ENCODE results near the gene ETNK2. TPM values are rescaled to one million over a fixed set of nuclear protein-coding genes. Genes with fewer than 3 reads are reported as not detected.

ETNK2 gene
- polyA plus RNA-seq, 3 donors, result not detected

DNA sequence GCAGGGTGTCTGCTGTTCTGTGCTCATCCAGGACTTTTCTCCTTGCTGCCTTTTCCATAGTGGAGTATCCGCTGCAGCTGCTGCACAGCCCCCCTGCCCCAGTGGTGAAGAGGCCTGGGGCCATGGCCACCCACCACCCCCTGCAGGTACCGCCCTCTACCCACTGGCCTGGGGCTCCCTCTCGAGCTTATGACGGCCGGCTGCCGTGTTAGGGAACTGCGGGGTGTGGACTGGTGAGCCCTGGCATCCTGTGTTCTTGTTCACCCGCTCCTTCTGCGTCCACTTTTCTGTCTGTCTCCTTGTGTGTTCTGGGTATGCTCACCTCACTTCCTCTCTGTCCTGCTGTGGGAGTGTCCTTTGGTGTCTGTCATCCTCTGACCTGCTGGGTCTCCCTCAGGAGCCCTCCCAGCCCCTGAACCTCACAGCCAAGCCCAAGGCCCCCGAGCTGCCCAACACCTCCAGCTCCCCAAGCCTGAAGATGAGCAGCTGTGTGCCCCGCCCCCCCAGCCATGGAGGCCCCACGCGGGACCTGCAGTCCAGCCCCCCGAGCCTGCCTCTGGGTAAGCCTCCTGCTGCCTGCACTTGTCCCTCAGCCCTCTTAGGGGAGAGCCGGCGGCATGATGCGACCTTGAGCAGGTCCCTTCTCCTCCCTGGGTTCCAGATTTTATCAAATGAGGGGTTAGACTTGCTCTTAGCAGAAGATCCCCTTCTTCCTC lies 29.8 kb downstream of the ETNK2 start:
- Histone ChIP-seq H3K4me3 (replicated peaks in 1 of 3; ENCODE audit: low read depth in 2 of 3, low read length in 3 of 3) (no peak overlapping the region), H3K4me2 (replicated peaks; ENCODE audit: extremely low read depth, low read length, poor library complexity, severe bottlenecking) (no peak overlapping the region), H3K4me1 (ENCODE audit: control insufficient read depth in 1 of 2, insufficient read depth in 2 of 2, low read length in 2 of 2) (no peaks in the 10 kb centered on the region), H4K20me1 (ENCODE audit: insufficient read depth, low read length) (no peaks in the 10 kb centered on the region), H2AFZ (ENCODE audit: insufficient read depth, low read depth, low read length, poor library complexity, severe bottlenecking) (no peak overlapping the region), H3K9ac (ENCODE audit: insufficient read depth, low read length, poor library complexity, severe bottlenecking) (no peak overlapping the region), H3K36me3 (replicated peaks in 1 of 2; ENCODE audit: control insufficient read depth in 1 of 2, insufficient read depth in 2 of 2, low read length in 2 of 2) (no peaks in the 10 kb centered on the region), H3K9me3 (replicated peaks in 1 of 2; ENCODE audit: control insufficient read depth in 1 of 2, insufficient read depth in 1 of 2, low read length in 2 of 2) (no peaks in the 10 kb centered on the region), H3K27ac (ENCODE audit: low read depth in 1 of 2, low read length in 2 of 2) (no peak overlapping the region), H3K79me2 (ENCODE audit: insufficient read depth, low read length) (no peaks in the 10 kb centered on the region), H3K27me3 (ENCODE audit: control insufficient read depth in 2 of 2, insufficient read depth in 2 of 2, low read length in 2 of 2) (no peaks in the 10 kb centered on the region)
- intact Hi-C loops (cut with micrococcal nuclease), result no loop called here
- H3K9me3 Mint-ChIP-seq, result no peaks in the 10 kb centered on the region
- H3K36me3 Mint-ChIP-seq, result no peaks in the 10 kb centered on the region
- no peaks in the 10 kb centered on the region for H3K4me1 Mint-ChIP-seq
- no peak overlapping the region for H3K4me3 Mint-ChIP-seq
- no peak for DNase-seq
- peaks cover 6 to 11% (median 7%) of the 10 kb centered on the region in 3 donors for H3K27me3 Mint-ChIP-seq (ENCODE audit: low read depth in 3 of 3)
- H3K27ac Mint-ChIP-seq, result no peak overlapping the region
- TF ChIP-seq, protein P1, sequence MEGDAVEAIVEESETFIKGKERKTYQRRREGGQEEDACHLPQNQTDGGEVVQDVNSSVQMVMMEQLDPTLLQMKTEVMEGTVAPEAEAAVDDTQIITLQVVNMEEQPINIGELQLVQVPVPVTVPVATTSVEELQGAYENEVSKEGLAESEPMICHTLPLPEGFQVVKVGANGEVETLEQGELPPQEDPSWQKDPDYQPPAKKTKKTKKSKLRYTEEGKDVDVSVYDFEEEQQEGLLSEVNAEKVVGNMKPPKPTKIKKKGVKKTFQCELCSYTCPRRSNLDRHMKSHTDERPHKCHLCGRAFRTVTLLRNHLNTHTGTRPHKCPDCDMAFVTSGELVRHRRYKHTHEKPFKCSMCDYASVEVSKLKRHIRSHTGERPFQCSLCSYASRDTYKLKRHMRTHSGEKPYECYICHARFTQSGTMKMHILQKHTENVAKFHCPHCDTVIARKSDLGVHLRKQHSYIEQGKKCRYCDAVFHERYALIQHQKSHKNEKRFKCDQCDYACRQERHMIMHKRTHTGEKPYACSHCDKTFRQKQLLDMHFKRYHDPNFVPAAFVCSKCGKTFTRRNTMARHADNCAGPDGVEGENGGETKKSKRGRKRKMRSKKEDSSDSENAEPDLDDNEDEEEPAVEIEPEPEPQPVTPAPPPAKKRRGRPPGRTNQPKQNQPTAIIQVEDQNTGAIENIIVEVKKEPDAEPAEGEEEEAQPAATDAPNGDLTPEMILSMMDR (IDR thresholded peaks at IDR 0.05), result no peak
- WGBS (ENCODE audit: insufficient coverage), result 95% methylated on average over 13 of the region's 17 CpGs

DNA sequence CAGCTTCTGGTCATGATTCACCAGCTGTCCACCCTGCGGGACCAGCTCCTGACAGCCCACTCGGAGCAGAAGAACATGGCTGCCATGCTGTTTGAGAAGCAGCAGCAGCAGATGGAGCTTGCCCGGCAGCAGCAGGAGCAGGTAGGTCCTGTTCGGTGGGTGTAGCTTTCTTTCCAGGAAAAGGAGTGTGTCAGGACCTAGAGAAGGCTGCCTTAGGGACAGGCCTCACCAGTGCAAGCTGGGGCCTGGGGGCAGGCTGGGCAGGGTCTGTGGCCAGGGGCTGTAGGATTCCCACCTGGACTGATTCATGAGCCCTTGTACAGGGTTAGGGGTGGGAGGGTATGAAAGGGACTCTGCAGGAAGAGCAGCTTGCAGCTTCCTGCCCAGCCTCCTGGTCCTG lies 35.3 kb downstream of the ETNK2 start:
- Mint-ChIP-seq H3K4me1 (peaks cover 17% of the 10 kb centered on the region), H3K27me3 (ENCODE audit: low read depth in 3 of 3) (peaks cover 0 to 21% (median 17%) of the 10 kb centered on the region in 3 donors), H3K27ac (no peak overlapping the region), H3K9me3 (no peaks in the 10 kb centered on the region), H3K4me3 (no peak overlapping the region), H3K36me3 (no peaks in the 10 kb centered on the region)
- Histone ChIP-seq H3K9ac (ENCODE audit: insufficient read depth, low read length, poor library complexity, severe bottlenecking) (no peak overlapping the region), H2AFZ (ENCODE audit: insufficient read depth, low read depth, low read length, poor library complexity, severe bottlenecking) (no peak overlapping the region), H3K27ac (ENCODE audit: low read depth in 1 of 2, low read length in 2 of 2) (no peak overlapping the region), H3K4me2 (replicated peaks; ENCODE audit: extremely low read depth, low read length, poor library complexity, severe bottlenecking) (no peak overlapping the region), H3K36me3 (replicated peaks in 1 of 2; ENCODE audit: control insufficient read depth in 1 of 2, insufficient read depth in 2 of 2, low read length in 2 of 2) (no peaks in the 10 kb centered on the region), H3K79me2 (ENCODE audit: insufficient read depth, low read length) (no peaks in the 10 kb centered on the region), H3K9me3 (replicated peaks in 1 of 2; ENCODE audit: control insufficient read depth in 1 of 2, insufficient read depth in 1 of 2, low read length in 2 of 2) (no peaks in the 10 kb centered on the region), H4K20me1 (ENCODE audit: insufficient read depth, low read length) (no peaks in the 10 kb centered on the region), H3K27me3 (ENCODE audit: control insufficient read depth in 2 of 2, insufficient read depth in 2 of 2, low read length in 2 of 2) (no peaks in the 10 kb centered on the region), H3K4me1 (ENCODE audit: control insufficient read depth in 1 of 2, insufficient read depth in 2 of 2, low read length in 2 of 2) (peaks cover 15 to 17% of the 10 kb centered on the region in 2 donors), H3K4me3 (replicated peaks in 1 of 3; ENCODE audit: low read depth in 2 of 3, low read length in 3 of 3) (no peak overlapping the region)
- no peak for DNase-seq
- intact Hi-C loops (cut with micrococcal nuclease), result no loop called here
- 93% methylated on average over 4 of the region's 4 CpGs for WGBS (ENCODE audit: insufficient coverage)
- TF ChIP-seq, protein P1 (IDR thresholded peaks at IDR 0.05), result no peak
